HT-29 (cell line): ENCODE data around the gene ARL10. TPM values are rescaled to one million over a fixed set of nuclear protein-coding genes. Genes with fewer than 3 reads are reported as not detected.
A peak's percentile ranks its signal among the peaks of the same experiment; 100 is the strongest.

Source experiments
- DNase-seq: peaks from one replicate; pipeline ENCODE4 v3.0.0-alpha.2; 2015; ENCODE audit warnings: low spot score
- total RNA-seq: library from RNA; depleted of rRNA; stranded (reverse); fragments of >200 nt; shearing (Covaris generic); gene quantifications from 2 replicates; pipeline ENCODE4 v1.2.3, GENCODE V29; 2014

ARL10 gene
- total RNA-seq, 1 experiment from 2014 or later, result not detected

DNA sequence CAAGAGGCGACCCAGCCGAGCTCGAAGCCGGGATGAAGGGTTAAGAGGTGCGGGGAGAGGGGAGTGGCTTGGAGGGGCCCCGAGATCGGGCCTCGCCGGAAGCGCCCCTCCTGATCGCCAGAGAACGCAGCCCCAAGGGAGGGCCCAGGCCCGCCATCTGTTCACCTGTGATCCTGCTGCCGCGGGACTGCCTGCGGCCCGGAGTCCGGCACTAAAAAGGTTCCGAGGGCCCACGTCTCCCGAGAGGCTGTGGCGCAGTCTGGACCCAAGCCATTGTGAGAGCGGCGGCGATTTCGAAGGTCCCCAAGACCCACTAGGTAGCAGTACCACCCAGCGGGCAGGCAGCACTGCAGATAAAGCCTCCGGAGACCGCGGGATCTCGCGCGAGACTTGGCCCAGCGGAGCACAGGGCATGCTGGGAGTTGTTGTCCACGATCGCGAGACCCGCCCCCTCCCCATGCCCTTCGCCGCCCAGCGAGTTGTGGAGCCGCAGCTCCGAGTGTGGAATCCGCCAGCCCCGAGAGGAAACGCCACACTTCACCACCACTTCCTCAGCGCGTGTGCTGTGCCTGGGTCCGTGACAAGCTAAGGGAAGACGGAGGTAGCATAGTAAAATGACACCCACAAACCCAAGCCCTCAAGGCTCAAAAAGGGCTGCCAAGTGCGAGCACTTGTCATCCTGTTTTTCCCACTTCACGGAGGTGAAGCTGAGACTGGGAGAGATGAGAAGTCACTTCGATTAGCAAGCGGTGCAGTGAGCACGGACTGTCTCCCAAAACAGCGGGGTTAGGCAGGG is 3.7 kb upstream of the ARL10 start, which contains the start of gene KIAA1191:
Gene KIAA1191, minus strand, starts transcription at position 328 of the 796 bp plus-strand sequence. CDS start 2,256 bp downstream, outside the sequence.
- peak; percentile 89 for DNase-seq

DNA sequence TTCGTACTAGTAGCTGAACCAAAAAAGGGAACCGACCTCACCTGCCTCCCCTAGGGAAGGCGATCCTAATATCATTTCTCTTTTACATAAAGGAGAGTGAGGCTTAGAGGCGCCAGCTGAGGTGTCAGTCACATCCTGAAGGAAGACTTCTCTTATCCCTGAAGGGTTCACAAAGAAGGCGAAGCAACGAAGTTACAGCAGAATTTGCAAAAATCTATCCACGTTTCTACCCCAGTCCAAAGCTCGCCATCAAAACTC is 3.1 kb upstream of the ARL10 start:
- DNase-seq, result no peak

DNA sequence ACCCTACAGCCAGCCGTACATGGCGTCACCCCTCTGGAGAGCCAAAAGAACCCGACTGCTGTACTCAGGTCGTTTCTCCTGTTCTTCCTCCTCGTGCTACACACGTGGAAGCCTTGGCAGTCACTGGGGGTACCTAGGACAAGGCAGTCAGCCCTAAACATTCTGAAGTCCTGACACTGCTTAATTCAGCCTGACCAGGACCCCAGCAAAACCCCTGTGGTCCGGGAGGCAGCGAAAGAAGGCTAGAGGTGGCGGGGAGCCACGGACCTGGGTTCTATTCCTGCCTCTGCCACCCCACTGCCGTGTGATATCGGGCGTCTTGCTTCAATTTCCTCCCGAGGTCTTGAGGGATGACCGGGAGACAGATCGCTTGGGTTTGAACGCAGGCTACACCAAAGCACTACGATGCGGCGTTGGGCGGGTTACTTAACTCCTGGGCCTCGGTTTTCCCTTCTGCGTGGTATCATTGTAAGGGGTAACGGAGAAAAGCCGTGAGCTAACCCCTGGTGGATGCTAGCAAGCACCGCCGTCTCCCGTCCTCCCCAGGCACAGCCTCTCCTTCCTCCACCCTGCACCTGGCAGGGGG is 429 bp upstream of the ARL10 start:
- no peak for DNase-seq

DNA sequence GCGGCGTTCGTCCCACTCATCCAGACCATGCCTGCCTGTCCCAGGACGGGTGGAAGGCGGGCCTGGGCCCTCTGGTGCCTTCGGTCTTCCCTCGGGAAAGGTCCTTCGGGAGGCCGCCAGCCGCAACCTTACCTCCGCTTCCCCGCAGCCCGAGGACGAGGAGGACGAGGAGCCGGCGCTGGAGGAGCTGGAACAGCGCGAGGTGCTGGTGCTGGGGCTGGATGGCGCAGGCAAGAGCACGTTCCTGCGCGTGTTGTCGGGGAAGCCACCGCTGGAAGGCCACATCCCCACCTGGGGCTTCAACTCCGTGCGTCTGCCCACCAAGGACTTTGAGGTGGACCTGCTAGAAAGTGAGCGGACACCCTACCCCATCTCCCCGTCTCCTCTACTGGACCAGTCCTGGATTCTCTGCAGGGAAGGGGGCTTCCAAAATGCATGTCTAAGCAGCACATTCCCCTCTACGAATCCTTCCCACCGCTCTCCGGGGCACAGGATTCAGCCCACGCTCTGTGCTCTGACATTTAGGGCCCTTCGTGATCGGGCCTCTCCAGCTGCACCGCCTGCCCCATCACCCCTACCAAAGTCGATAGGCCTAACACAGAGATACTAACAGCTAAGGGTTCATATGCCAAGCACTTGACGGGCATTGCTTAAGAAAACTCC is 1.1 kb downstream of the ARL10 start:
- no peak for DNase-seq

DNA sequence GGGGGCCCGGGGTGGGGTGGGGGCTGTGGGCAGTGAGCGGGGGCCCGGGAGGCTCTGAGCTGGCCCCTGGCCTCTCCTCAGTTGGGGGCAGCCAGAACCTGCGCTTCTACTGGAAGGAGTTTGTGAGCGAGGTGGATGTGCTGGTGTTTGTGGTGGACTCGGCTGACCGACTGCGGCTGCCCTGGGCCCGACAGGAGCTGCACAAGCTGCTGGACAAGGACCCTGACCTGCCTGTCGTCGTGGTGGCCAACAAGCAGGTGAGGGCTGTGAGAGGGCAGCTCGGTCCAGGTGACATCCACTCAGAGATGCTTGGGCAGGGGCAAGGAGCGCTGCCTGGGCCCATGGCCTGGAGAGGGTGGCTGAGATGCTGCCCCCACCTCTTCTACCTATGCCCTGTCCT is 3.4 kb downstream of the ARL10 start:
- no peak for DNase-seq

DNA sequence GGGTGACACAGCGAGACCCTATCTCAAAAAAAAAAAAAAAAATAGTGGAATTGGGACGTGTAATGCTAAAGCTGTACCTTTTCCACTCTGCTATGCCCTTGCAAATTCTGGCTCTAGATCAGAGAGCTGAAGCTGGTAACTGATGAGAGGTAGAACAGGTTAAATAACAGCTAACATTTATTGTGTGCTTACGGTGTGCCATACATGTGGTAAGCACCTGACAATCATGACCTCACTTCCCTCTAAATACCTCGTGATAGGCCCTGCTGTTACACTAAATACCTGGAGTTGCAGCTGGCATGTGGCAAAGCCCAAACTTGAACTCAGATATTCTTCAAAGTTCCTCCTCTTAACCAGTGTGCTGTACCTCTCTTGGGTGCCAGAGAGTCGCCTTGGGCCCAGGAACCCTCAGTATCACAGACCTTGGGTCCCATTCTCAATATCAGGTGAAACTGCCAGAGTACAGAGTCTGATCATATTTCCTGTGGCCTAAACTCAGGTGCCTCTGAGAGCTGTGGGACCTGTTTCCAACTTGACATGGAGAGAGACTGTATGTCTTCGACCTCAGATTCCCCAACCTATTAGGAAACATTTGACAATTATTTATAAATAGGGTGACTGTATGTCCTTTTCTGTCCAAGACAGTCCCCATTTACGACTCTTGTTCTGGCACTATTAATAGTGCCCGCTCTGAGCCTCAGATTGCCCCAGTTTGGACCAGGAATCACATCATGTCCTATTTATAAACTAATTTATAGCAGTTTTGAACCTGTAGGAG is 4.8 kb downstream of the ARL10 start:
- no peak for DNase-seq

DNA sequence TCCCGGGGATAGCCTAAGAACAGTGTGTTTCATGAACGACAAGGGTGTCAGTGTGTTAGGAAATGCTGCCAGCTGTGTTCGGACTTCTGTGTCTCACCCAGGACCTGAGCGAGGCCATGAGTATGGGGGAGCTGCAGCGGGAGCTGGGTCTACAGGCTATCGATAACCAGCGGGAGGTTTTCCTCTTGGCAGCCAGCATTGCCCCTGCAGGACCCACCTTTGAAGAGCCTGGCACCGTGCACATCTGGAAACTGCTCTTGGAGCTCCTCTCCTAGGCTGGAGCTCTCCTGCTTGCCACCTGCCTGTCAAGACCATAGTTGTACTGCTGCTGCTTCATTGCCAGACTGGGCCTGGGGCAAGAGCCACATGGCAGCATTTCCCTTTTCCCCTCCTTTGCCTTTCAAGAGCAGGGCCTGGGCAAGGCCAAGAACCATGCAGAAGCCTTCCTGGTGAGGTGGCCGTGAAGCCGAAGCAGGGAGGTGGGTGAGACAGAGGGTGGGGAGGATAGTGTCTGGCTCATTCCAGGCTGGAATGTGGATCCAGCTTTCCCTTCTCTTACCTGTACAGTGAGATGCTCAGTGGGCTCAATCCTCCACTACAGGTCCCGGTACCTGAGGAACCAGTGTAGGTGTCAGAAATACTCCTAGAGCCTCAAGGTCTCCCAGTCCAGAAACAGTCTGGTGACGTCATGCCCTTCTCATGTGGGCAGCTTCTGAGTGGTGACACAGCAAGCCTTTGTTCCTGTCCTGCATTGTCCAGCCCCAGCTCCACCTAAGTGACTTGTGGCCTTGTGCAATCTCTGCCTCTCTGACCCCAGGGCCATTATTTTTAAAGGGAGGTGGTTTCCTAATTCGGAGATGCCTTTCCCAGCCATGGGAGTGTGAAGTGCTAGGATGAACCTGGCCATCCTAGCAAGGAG is 6.6 kb downstream of the ARL10 start:
- DNase-seq, result peak; percentile 75

DNA sequence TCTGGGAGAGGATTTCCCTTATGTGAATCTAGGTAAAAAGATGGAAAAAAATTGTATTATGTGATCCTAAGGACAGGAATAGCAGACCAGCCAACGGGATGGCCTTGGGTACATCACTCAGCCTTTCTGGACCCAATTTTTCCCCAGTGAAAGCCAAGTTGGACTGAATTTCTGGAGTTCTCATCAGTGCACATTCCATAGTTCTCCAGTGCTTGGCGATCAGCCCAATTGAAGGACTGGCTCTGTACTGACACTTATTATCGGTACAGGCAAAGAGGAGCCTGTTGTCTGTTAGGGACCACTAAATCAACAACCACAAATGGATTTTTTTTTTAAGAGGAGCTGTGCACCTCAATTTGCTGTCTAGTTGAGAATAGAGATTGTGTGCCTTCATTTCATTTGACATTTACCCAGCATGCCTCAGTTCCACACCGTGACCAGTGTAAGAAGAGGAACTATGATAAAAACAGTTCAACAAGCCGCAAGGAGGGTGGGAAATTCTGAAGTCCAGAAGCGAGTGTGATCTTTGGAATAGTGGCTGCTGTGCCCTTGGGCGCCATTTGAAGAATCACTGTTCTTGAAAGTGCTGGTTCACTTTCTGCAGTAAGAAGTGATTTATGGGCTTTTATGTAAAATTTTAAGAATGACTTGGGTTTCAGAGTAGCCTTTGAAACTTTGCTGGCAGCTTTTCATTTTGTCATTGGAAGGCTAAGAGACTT is 8.0 kb downstream of the ARL10 start:
- no peak for DNase-seq

DNA sequence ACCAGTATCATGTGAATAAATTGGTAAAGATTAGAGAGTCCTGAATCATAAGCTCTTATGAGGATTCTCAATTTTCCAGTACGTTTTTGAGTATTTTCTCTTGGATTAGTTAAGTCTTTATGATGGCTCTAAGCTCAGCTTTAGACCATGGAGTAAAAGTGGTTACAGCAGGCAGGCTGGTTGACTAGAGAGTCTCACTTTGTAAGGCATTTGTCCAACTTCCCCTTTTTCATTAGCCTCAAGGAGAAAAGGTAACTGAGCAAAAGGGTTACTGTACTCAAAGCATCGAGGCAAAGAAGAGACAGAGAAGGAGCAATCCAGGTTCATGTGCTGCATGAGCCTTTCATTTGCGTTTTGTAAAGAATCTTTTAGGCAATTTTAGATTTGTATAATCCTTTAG is 14.6 kb downstream of the ARL10 start:
- DNase-seq, result no peak

DNA sequence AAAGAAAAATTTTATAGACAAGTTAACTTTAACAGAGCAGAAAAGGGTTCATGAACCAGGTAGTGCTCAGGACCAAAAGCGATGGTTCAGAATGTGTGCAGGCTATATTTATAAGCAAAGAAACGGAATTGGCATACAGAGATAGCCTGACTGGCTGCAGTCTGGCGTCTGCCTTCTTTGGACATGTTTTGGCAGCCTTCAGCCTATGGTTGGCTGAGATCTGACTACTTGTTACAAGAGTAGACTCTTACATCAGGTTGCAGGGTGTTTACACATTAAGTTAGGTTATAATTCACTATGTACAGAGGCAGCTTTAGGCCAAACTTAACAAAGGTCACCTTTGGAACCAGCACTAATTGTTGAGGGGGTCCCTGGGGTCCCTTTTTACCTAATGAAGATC is 16.1 kb downstream of the ARL10 start:
- DNase-seq, result no peak

DNA sequence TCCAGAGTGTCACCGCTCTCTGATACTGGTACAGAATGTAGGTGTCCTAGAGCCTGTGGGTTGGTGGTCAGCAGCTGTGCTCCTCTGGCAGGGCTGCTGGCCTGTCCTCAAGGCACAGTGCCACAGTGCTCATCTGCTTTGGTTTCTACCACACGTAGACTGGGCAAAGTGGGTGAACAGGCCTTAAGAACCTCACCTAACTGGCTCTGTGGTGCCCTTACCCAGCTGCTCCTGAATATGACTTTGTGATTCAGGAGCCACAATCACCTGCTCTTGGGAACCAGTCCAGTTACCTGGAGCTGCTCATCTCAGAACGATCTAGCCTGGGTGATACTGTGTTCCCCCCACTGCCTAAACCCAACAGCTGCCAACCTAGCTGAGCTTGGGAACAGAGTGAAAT is 16.7 kb downstream of the ARL10 start:
- DNase-seq, result no peak

DNA sequence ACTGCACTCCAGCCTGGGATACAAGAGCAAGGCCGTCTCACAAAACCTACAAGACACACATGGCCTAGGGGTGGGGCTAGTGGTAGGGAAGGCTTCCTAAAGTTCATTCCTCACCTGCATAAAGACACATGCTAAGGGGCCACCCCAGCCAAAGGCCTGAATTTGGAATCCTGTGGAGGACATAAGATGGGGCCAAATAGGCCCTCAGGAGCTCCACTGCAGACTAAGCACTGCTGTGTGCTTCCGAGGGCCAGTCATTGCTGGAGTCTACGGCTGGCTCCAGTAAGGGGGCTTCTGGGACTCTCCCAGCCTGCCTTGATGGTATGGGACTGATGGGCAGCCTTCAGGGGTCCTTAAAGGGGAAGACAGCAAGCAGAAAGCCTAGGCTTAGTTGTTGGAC is 17.4 kb downstream of the ARL10 start:
- DNase-seq, result no peak

DNA sequence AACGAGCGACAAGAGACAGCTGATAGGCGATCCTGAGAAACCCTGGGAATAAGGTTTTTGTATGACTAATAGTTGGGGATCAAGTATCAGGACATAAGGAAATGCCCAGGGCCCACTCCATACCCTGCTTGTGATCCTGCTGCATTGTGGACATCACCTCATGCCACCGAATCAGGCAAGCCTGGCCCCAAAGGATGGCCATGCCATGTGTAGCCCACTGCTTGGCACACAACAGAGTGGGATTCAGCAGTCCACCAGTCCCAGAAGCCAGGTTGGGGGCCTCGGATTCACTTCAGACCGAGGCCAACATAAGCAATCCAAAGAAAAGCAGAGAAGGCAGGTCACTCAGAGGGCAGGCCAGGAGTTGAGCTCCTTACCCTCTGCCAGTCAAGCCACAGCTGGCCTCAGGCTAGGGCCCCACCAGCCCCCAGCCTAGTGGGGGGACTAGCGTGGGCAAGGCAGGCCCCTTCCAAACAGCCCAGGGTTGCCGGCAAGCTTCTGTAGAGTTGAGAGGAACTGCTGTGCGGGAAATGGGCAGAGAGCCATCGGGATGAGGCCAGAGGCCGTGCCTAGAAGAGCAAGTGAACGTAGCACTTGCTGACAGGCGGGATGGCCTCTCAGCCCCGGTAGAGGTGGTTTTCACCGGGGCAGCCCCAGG is 18.1 kb downstream of the ARL10 start:
- no peak for DNase-seq

DNA sequence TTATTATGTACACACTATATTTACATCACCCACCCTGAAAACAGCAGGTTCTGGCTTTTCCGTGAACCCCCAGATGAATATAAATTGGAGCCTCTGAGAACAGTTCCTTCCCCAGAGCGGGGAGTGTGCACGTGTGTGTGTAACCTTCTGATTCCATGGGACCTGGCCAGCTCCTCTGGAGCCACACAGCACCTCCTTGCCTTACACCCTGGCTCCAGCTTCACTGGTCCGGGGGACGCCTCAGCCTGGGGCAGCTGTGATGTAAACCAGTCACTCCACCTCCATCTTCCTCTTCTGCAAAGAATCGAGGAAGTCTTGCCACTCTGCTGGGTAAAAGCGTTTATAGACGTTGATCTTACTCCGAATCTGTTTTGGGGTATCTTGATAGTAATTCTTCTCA is 18.7 kb downstream of the ARL10 start:
- DNase-seq, result no peak

DNA sequence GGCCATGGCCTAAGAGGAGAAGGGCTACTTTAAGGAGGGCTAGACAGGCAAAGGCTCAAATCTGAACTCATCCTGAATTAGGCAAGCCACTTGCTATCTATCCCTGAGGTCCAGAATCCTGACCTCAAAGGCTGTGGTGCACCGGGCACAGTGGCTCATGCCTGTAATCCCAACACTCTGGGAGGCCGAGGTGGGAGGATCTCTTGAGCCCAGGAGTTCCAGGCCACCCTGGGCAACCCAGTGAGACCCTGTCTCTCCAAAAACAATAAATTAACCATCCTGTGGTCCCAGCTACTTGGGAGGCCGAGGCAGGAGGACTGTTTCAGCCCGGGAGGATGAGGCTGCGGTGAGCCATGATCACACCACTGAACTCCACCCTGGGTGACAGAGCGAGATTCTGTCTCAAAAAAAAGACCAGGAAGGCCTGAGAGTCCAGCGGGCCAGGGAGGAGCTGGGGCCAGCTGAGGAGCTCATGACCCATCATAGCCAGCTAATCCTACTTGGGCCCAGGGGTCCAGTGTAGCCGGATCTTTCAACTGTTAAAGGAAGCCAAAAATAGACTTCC is 19.2 kb downstream of the ARL10 start:
- DNase-seq, result no peak

DNA sequence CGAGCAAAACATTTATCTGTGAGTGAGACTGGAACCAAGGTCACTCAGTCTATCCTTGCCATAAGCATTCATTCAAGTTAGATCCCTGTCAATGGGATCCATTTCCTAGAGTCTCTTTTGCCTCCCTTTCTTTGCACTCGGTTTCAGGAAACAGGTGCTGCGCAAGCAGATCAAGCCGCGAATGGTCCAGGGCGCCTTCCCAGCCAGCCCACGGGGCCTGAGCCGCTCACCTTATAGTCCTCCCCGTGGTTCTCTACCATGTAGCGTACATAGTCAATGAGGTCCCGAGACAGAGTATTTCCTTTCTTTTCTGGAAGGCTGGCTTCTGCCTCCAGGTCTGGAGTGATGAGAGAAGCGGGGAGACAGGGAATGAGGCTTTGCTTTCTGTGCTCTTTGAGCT is 19.7 kb downstream of the ARL10 start:
- no peak for DNase-seq

DNA sequence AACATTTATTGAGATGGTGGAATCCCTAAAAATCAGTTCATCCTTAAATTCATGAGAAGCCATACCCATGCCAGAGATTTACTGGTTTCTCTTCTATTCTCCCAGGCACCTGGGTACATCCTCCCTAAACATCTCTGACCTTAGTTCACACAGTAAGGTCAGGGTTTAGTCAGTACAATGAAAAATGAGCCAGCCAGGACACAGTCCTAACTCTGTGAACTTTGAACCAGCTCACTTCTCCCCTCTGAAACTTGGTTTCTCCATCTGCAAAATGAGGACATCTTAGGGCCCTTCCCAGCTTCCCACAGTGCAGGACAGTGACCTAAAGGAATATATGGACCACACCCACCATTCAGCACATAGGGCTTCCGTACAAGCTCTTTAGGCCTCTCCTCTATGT is 21.2 kb downstream of the ARL10 start:
- DNase-seq, result no peak

DNA sequence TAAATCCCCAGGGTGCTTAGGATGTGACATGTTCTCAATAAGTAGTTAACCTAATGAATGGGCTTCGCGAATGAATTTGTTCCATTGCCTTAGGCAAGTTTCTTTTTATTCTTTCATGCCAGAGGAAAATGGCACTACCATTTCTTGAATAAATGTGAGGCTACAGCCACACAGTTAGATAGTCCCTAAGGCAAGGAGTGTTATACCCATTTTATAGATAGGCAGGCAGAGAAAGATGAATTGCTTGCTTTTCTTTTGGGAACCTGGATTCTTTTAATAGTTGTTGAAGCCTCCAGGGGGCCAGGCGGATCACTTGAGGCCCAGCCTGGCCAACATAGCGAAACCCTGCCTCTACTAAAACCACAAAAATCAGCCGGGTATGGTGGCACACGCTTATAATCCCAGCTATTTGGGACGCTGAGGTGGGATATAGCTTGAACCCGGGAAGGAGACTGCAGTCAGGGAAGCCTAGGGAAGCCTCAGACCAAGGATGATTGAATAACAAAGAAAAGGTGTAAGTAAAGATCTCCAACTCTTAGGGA is 22.2 kb downstream of the ARL10 start:
- peak; percentile 18 for DNase-seq

DNA sequence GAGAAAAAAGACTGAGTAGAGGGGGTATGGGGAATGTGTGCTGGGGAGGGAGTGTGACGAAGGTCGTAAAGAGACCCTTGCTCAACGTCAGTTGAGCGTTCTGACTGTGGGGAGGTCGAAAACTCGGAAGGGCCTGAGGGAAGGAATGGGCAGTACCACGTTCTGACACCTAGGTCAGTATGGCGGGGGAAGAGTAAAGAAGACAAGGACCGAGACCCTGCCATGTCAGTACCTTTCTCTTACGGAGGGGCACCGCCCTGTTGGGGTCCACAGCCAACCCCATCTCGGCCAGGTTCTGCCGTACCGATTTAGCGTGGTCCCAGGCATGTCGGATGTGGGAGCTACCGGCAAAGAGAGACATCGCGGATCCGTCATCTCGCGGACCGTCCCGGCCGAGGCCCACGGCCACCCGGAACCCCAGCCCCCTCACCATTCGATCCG is 22.7 kb downstream of the ARL10 start:
- DNase-seq, result no peak
